SU-DHL-6 (cell line): ENCODE results near the gene YPEL1.

Experiments
- H2AFZ ChIP-seq: fragments of 200-600 bp; sonication (generic); 2 replicates; pipeline ENCODE4 v1.6.1; 2014; ENCODE audit warnings: low read depth, mild to moderate bottlenecking, moderate library complexity, mixed read lengths, antibody characterized with exemption, low read length; ENCODE audit not compliant: severe bottlenecking
- H3F3A ChIP-seq: fragments of 200-600 bp; shearing (Covaris generic); 2 replicates; pipeline ENCODE4 v1.6.0; 2016; ENCODE audit warnings: antibody characterized with exemption, mild to moderate bottlenecking; ENCODE audit not compliant: insufficient read depth
- H3K27ac ChIP-seq: fragments of 200-600 bp; sonication (generic); 2 replicates; pipeline ENCODE4 v1.5.1; 2016; ENCODE audit warnings: low read depth, mild to moderate bottlenecking, low read length, moderate library complexity, mixed read lengths
- H3K27me3 ChIP-seq: fragments of 200-600 bp; sonication (generic), shearing (Covaris generic); 2 replicates; pipeline ENCODE4 v1.6.0; 2014; ENCODE audit warnings: mild to moderate bottlenecking, low read length
- H3K36me3 ChIP-seq: fragments of 200-600 bp; sonication (generic); 2 replicates; pipeline ENCODE4 v1.6.1; 2014; ENCODE audit warnings: mild to moderate bottlenecking, low read length, mixed read lengths
- H3K4me2 ChIP-seq: fragments of 300-600, 200-600 bp; shearing (Covaris generic), sonication (generic); 2 replicates; pipeline ENCODE4 v1.6.0; 2014; ENCODE audit warnings: low read length, low read depth, mild to moderate bottlenecking; ENCODE audit not compliant: poor library complexity, severe bottlenecking
- H3K4me3 ChIP-seq: fragments of 200-600 bp; sonication (generic); 2 replicates; pipeline ENCODE4 v1.5.1; 2014; ENCODE audit warnings: antibody characterized with exemption, low read length, mild to moderate bottlenecking, mixed read lengths; ENCODE audit not compliant: insufficient read depth, poor library complexity, severe bottlenecking
- H3K79me2 ChIP-seq: fragments of 200-600 bp; sonication (generic); 2 replicates; pipeline ENCODE4 v1.6.1; 2014; ENCODE audit warnings: mild to moderate bottlenecking, low read length, moderate library complexity; ENCODE audit not compliant: insufficient read depth
- H3K9ac ChIP-seq: fragments of 200-600 bp; sonication (generic); 2 replicates; pipeline ENCODE4 v1.7.0; 2014; ENCODE audit warnings: mild to moderate bottlenecking, low read length
- H3K9me2 ChIP-seq: fragments of 200-600 bp; sonication (generic); replicated peaks from 2 replicates; pipeline ENCODE4 v1.6.1; 2014; ENCODE audit warnings: low read length; ENCODE audit not compliant: insufficient read depth
- H3K9me3 ChIP-seq: fragments of 200-600 bp; sonication (generic); 2 replicates; pipeline ENCODE4 v1.6.1; 2014; ENCODE audit warnings: low read length, mixed read lengths; ENCODE audit not compliant: insufficient read depth
- H4K20me1 ChIP-seq: fragments of 200-600 bp; sonication (generic); 2 replicates; pipeline ENCODE4 v1.6.1; 2014; ENCODE audit warnings: low read depth, mild to moderate bottlenecking, antibody characterized with exemption, low read length, moderate library complexity, mixed read lengths
- CTCF ChIP-seq: fragments of 200-600 bp; sonication (generic); IDR thresholded peaks from one replicate; pipeline ENCODE4 v1.5.1; 2017; ENCODE audit warnings: antibody characterized with exemption, mild to moderate bottlenecking, low read length, moderate library complexity; ENCODE audit not compliant: insufficient read depth, poor library complexity, severe bottlenecking
- EZH2phosphoT487 ChIP-seq: fragments of 200-600 bp; sonication (generic), shearing (Covaris generic); conservative IDR thresholded peaks from 2 replicates; pipeline ENCODE4 v1.6.1; 2018; ENCODE audit warnings: mild to moderate bottlenecking, antibody characterized with exemption, low read length, moderate library complexity, mixed read lengths

The YPEL1 gene

DNA sequence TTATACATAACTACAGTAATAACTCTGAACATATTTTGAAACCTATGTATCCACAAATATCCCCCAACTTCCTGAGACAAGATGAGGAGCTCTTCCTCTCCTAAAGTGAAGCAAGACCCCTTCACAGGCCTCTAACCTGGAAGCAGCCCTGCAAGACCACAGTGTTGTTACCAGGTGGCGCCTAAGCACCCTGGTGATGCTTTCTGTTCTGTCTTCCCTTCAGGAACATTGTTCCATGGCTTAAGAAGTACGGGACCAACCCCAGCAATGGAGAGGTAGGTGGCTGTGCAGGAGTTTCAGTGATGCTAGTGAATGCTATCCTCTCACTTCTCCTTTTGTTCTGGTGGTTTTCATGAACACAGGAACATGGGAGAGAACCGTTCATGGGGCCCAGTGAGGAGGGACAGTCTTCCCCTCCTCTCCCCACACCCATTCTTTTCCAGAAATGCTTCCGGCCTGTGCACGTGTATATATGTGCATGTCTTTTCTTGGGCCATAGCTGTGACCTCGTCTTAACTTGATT, 63.4 kb downstream of the YPEL1 start:
- Histone ChIP-seq H3K9me3 (no peaks in the 10 kb centered on the region), H3K9ac (no peak overlapping the region), H3K36me3 (no peaks in the 10 kb centered on the region), H2AFZ (no peak overlapping the region), H3K9me2 (no peaks in the 10 kb centered on the region), H3K79me2 (peaks cover 5% of the 10 kb centered on the region; the same call in 1 of the 2 replicates), H4K20me1 (no peaks in the 10 kb centered on the region), H3K4me2 (no peak overlapping the region), H3K27me3 (no peaks in the 10 kb centered on the region), H3K4me3 (no peak overlapping the region), H3F3A (no peaks in the 10 kb centered on the region), H3K27ac (no peak overlapping the region)
- TF ChIP-seq EZH2phosphoT487 = no peak
- TF ChIP-seq CTCF = no peak

DNA sequence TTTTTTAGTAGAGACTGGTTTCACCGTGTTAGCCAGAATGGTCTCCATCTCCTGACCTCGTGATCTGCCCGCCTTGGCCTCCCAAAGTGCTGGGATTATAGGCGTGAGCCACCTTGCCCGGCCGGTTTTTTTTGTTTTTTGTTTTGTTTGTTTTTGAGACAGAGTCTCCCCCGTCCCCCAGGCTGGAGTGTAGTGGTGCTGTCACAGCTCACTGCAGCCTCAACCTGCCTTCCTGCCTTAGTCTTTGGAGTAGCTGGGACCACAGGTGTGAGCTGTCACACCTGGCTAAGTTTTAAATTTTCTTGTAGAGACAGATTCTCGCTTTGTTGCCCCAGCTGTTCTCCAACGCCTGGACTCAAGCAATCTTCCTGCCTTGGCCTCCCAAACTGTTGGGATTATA, 66.6 kb downstream of the YPEL1 start:
- Histone ChIP-seq H3K4me3 (no peak overlapping the region), H3K27me3 (no peaks in the 10 kb centered on the region), H3K9me3 (no peaks in the 10 kb centered on the region), H3F3A (no peaks in the 10 kb centered on the region), H3K9ac (no peak overlapping the region), H3K9me2 (no peaks in the 10 kb centered on the region), H4K20me1 (no peaks in the 10 kb centered on the region), H3K36me3 (no peaks in the 10 kb centered on the region), H2AFZ (no peak overlapping the region), H3K79me2 (peaks cover 8% of the 10 kb centered on the region; the same call in 1 of the 2 replicates), H3K27ac (no peak overlapping the region), H3K4me2 (no peak overlapping the region)
- TF ChIP-seq CTCF = no peak
- TF ChIP-seq EZH2phosphoT487 = no peak

DNA sequence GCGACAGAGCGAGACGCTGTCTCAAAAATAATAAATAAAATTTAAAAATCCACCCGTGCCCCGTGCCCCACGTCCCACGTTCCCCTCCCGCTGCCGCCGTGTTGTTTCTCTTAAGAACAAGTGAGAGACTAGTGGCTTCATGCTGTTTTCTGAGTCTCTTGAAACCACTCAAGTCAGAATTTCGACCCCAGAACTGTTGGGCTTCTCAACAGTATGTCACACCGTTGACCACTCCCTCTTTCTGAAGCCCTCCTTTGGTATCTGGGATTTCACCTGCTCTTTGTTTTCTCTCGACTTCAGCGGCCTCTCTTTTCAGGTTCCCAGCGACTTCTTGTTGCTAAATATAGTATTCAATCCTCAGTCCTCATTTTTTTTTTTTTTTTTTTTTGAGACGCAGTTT, 68.8 kb downstream of the YPEL1 start:
- Histone ChIP-seq H3K79me2 (peaks cover 8% of the 10 kb centered on the region; the same call in 1 of the 2 replicates), H3K9me2 (no peaks in the 10 kb centered on the region), H2AFZ (no peak overlapping the region), H3K36me3 (no peaks in the 10 kb centered on the region), H3K27ac (no peak overlapping the region), H3K9ac (peak overlapping the region; percentile 73), H4K20me1 (no peaks in the 10 kb centered on the region), H3K9me3 (no peaks in the 10 kb centered on the region), H3K4me3 (peak overlapping the region; percentile 85), H3K27me3 (no peaks in the 10 kb centered on the region), H3K4me2 (peak overlapping the region; percentile 62), H3F3A (no peaks in the 10 kb centered on the region)
- TF ChIP-seq CTCF = no peak
- TF ChIP-seq EZH2phosphoT487 = no peak
